SK-N-SH treated with all-trans-retinoic acid at 6 μM for 48 hours (cell line): ENCODE measurements around the gene NOL8.

Experiments used
- ATAC-seq: fragments of 200-7000 bp; cut with Tn5 transposase; 3 replicates; pipeline ENCODE4 v1.9.1; 2020; ENCODE audit warnings: mild to moderate bottlenecking, moderate library complexity
- BACH2 ChIP-seq: fragments of 250-450 bp; sonication (Bioruptor Pico); IDR thresholded peaks from 2 replicates; pipeline ENCODE4 v1.9.0; 2021; ENCODE audit warnings: mild to moderate bottlenecking, borderline replicate concordance
- CREB5 ChIP-seq: fragments of 250-450 bp; sonication (Bioruptor Pico); IDR thresholded peaks from 2 replicates; pipeline ENCODE4 v1.5.1; 2020; ENCODE audit warnings: low read depth, mild to moderate bottlenecking, moderate library complexity
- CSDC2 ChIP-seq: fragments of 250-450 bp; sonication (Bioruptor Pico); IDR thresholded peaks from 2 replicates; pipeline ENCODE4 v1.5.0; 2020; ENCODE audit warnings: mild to moderate bottlenecking, moderate library complexity
- CSRNP3 ChIP-seq: fragments of 250-450 bp; sonication (Bioruptor Pico); IDR thresholded peaks from 2 replicates; pipeline ENCODE4 v1.5.1; 2021; ENCODE audit warnings: mild to moderate bottlenecking, moderate library complexity
- GLIS3 ChIP-seq: fragments of 250-450 bp; sonication (Bioruptor Pico); IDR thresholded peaks from 2 replicates; pipeline ENCODE4 v1.5.0; 2020; ENCODE audit warnings: mild to moderate bottlenecking, moderate library complexity
- ISL1 ChIP-seq: fragments of 250-450 bp; sonication (Bioruptor Pico); IDR thresholded peaks from 2 replicates; pipeline ENCODE4 v2.1.2; 2022; ENCODE audit warnings: mild to moderate bottlenecking, moderate library complexity
- OSR1 ChIP-seq: fragments of 250-450 bp; sonication (Bioruptor Pico); IDR thresholded peaks from 2 replicates; pipeline ENCODE4 v1.8.0; 2022; ENCODE audit warnings: moderate library complexity, mild to moderate bottlenecking, inconsistent platforms
- PATZ1 ChIP-seq: fragments of 250-450 bp; sonication (Bioruptor Pico); IDR thresholded peaks from 2 replicates; pipeline ENCODE4 v1.8.0; 2020; ENCODE audit warnings: mild to moderate bottlenecking, moderate library complexity, borderline replicate concordance
- RARB ChIP-seq: fragments of 250-450 bp; sonication (Bioruptor Pico); IDR thresholded peaks from 2 replicates; pipeline ENCODE4 v1.8.0; 2021; ENCODE audit warnings: mild to moderate bottlenecking, moderate library complexity
- SNAI2 ChIP-seq: fragments of 250-450 bp; sonication (Bioruptor Pico); IDR thresholded peaks from 2 replicates; pipeline ENCODE4 v1.5.0; 2020; ENCODE audit warnings: mild to moderate bottlenecking, moderate library complexity
- TCF4 ChIP-seq: fragments of 250-450 bp; sonication (Bioruptor Pico); IDR thresholded peaks from 2 replicates; pipeline ENCODE4 v1.8.0; 2021; ENCODE audit warnings: mild to moderate bottlenecking, moderate library complexity, borderline replicate concordance
- TOX ChIP-seq: fragments of 250-450 bp; sonication (Bioruptor Pico); IDR thresholded peaks from 2 replicates; pipeline ENCODE4 v1.8.0; 2021; ENCODE audit warnings: mild to moderate bottlenecking, moderate library complexity, borderline replicate concordance
- ZC3H10 ChIP-seq: fragments of 250-450 bp; sonication (Bioruptor Pico); IDR thresholded peaks from 2 replicates; pipeline ENCODE4 v1.5.1; 2021; ENCODE audit warnings: mild to moderate bottlenecking, moderate library complexity
- ZFP3 ChIP-seq: fragments of 250-450 bp; sonication (Bioruptor Pico); IDR thresholded peaks from 2 replicates; pipeline ENCODE4 v1.5.0; 2020; ENCODE audit warnings: mild to moderate bottlenecking, moderate library complexity
- ZFP30 ChIP-seq: fragments of 450-650 bp; formaldehyde crosslinking; IDR thresholded peaks from 2 replicates; pipeline ENCODE4 v1.5.0; 2022; ENCODE audit warnings: mild to moderate bottlenecking, moderate library complexity
- ZNF565 ChIP-seq: fragments of 450-650 bp; formaldehyde crosslinking; conservative IDR thresholded peaks from 2 replicates; pipeline ENCODE4 v1.5.0; 2020; ENCODE audit warnings: low read depth, mild to moderate bottlenecking, moderate library complexity
- ZNF70 ChIP-seq: fragments of 450-650 bp; formaldehyde crosslinking; IDR thresholded peaks from 2 replicates; pipeline ENCODE4 v1.5.0; 2020; ENCODE audit warnings: mild to moderate bottlenecking, moderate library complexity
- ZNF8 ChIP-seq: fragments of 450-650 bp; formaldehyde crosslinking; IDR thresholded peaks from 2 replicates; pipeline ENCODE4 v1.5.0; 2020; ENCODE audit warnings: mild to moderate bottlenecking, moderate library complexity

NOL8 gene

GRCh38 chr9:92373167-92373566, 48.0 kb upstream of the NOL8 start (continued):
- no peak for TF ChIP-seq CREB5 (CRISPR knock-in tag)
- TF ChIP-seq TCF4 (CRISPR knock-in tag) = no peak

- TF ChIP-seq ZC3H10 = no peak
- no peak for TF ChIP-seq RARB
- TF ChIP-seq OSR1 (CRISPR knock-in tag) = no peak
- TF ChIP-seq ISL1 = no peak
- TF ChIP-seq ZFP30 (CRISPR knock-in tag) = no peak
- no peak for TF ChIP-seq TOX (CRISPR knock-in tag)
- ATAC-seq = no peak
Measured at GRCh38 chr9:92369075-92369474, 43.9 kb upstream of the NOL8 start.

- TF ChIP-seq RARB (no peak), ZFP30 (CRISPR knock-in tag) (no peak)
- TF ChIP-seq, all 23 proteins: peak for 0
- peak; percentile 58 for ATAC-seq
Measured at GRCh38 chr9:92360083-92360482, 34.9 kb upstream of the NOL8 start.

GRCh38 chr9:92359394-92359995, 34.3 kb upstream of the NOL8 start:
- ATAC-seq = peak; percentile 96
- TF ChIP-seq TCF4 (CRISPR knock-in tag) = peak; percentile 72
- no peak for TF ChIP-seq CSDC2 (CRISPR knock-in tag)
- TF ChIP-seq ZFP3 (CRISPR knock-in tag) = 0 out of 2 replicates have a peak, but pooled peaks have one; percentile 46
- TF ChIP-seq ISL1 = peak; percentile 63

- TF ChIP-seq ISL1 (no peak), ZNF70 (no peak)
- no peak for ATAC-seq
Measured at GRCh38 chr9:92353051-92353450, 27.9 kb upstream of the NOL8 start.

GRCh38 chr9:92350740-92351133, 25.6 kb upstream of the NOL8 start:
- TF ChIP-seq ZFP3 (CRISPR knock-in tag) (no peak), SNAI2 (CRISPR knock-in tag) (no peak), CREB5 (CRISPR knock-in tag) (no peak), ZNF565 (CRISPR knock-in tag) (no peak), TCF4 (CRISPR knock-in tag) (no peak), ZNF8 (CRISPR knock-in tag) (no peak), ISL1 (no peak), CSDC2 (CRISPR knock-in tag) (no peak), RARB (no peak), CSRNP3 (CRISPR knock-in tag) (no peak), ZFP30 (CRISPR knock-in tag) (no peak)
- no peak for ATAC-seq

- peak; percentile 68 for ATAC-seq
- TF ChIP-seq GLIS3 (CRISPR knock-in tag) (no peak), SNAI2 (CRISPR knock-in tag) (no peak), CSRNP3 (CRISPR knock-in tag) (no peak), PATZ1 (CRISPR knock-in tag) (no peak), ZC3H10 (no peak), BACH2 (CRISPR knock-in tag) (no peak)
Measured at GRCh38 chr9:92349771-92350739, 24.9 kb upstream of the NOL8 start.
